Uterus (tissue), 2 donors: Measurements from ENCODE around the gene KCNH5.

Source experiments
- CTCF ChIP-seq, 4 experiments: fragments of 200-600 bp in 2 of 4; fragments of 450-650 bp in 2 of 4; sonication (generic) in 2 of 4; IDR thresholded peaks; one replicate each; pipeline ENCODE4 v1.5.1; 2016 to 2019; ENCODE audit warnings: antibody characterized with exemption in 4 of 4, mild to moderate bottlenecking in 2 of 4, moderate library complexity in 1 of 4
- POLR2A ChIP-seq, 2 donors: fragments of 450-650 bp; IDR thresholded peaks; one replicate each; pipeline ENCODE4 v1.6.1; 2016; ENCODE audit warnings: antibody characterized with exemption in 2 of 2, mild to moderate bottlenecking in 1 of 2, moderate library complexity in 1 of 2

- TF ChIP-seq CTCF (IDR thresholded peaks at IDR 0.05) (no peak), POLR2A (IDR thresholded peaks at IDR 0.05) (no peak)
Measured at GRCh38 chr14:63030113-63030512, 15.1 kb downstream of the KCNH5 start.
